ENCODE results near the gene IGHMBP2. TPM values are rescaled to one million over a fixed set of nuclear protein-coding genes. Genes with fewer than 3 reads are reported as not detected.

The IGHMBP2 gene
- total and polyA plus RNA-seq, 2 of the 8 experiments (the other 6 are each of a cell fraction or from before 2014, with no cell fraction given): 8.4 to 17.6 TPM

GRCh38 chr11:68935066-68935465 is 31.4 kb downstream of the IGHMBP2 start (continued):
- TF ChIP-seq FOSL1 (IDR thresholded peaks at IDR 0.05; ENCODE audit: insufficient read depth, low read depth, low read length) (no peak), SP4 (IDR thresholded peaks at IDR 0.05; ENCODE audit: low read length) (no peak), CHD7 (IDR thresholded peaks at IDR 0.05; ENCODE audit: insufficient replicate concordance, low read length) (no peak), ATF3 (IDR thresholded peaks at IDR 0.05; ENCODE audit: insufficient read depth, low read depth, low read length) (no peak), NRF1 (IDR thresholded peaks at IDR 0.05; ENCODE audit: low read depth, low read length) (no peak)

Data from H1 (cell line).